ENCODE measurements around the gene PACRG. TPM values are rescaled to one million over a fixed set of nuclear protein-coding genes. Genes with fewer than 3 reads are reported as not detected.
"Not testable (repeated sequence)": the region's sequence is repeated elsewhere in the genome, so short reads cannot be mapped to it uniquely, and the experiment has no call there.

The PACRG gene
- total RNA-seq: not detected

DNA sequence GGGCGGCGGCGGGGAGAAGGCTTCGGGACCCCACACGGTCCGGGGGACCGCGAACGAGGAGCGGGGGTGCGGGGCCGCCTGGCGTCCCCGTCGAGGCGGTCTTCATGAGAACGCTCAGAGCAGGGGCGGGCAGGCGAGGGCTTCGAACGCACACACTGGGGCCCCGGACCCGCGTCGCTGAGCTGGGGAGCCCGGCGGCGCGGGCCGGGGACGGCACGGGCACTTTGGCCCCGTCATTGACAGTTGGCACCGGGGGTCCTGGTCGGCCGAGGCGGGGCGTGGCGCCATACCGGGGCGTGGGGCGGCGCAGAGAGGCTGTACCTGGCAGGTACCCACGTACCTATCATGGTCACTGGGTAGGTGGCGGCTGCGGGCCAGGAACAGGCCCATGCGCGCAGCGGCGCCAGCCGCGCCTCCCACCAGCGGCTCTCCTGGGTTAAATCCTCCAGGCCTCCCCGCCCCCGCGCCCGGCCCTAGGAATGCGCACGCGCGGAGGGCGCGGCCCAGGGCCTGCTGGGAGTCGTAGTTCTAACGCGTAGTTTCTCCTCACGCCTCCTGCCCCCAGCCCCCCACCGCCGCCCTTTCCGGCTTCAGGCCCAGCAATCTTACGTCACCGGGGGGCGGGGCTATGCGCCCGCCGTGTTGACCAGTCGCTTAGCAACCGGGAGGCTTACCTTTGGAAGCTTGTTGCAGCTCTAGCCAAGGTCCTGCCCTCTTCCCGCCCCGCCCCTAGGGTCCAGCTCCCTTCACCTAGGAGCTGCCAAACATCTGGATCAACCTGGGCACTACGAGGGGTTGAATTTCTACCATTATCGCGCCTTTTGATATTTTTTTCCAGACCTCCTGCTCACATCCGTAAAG is at the start of gene PACRG, which contains the start of gene PRKN:
PACRG (plus strand) TSS at position 653 of the 861 bp plus-strand sequence.
PRKN (minus strand) TSS at position 445 of the 861 bp plus-strand sequence.
- DNase-seq: peak; percentile 98 to 99
- Mint-ChIP-seq H3K9me3 (peaks cover 2% of the 10 kb centered on the region in 2 donors), H3K4me3 (peak within 1 kb of the TSS; percentile 89 to 92), H3K27me3 (ENCODE audit: low read depth) (no peaks in the 10 kb centered on the region), H3K36me3 (ENCODE audit: insufficient read depth in 2 of 2) (peaks cover 0 to 3% of the 10 kb centered on the region in 2 donors), H3K4me1 (ENCODE audit: low read depth) (peaks cover 10% of the 10 kb centered on the region), H3K27ac (peak within 1 kb of the TSS; percentile 65)
- ATAC-seq (replicated peaks in 1 of 2): peak; percentile 95 to 96

DNA sequence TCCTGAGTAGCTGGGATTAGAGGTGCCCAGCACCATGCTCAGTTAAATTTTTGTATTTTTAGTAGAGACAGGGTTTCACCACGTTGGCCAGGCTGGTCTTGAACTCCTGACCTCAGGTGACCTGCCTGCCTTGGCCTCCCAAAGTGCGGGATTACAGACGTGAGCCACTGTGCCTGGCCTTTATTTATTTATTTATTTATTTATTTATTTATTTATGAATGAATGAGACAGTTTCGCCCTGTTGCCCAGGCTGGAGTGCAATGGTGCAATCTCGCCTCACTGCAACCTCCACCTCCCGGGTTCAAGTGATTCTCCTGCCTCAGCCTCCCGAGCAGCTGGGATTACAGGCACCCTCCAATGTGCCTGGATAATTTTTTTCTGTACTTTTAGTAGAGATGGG is 48.9 kb upstream of the PACRG start:
- ATAC-seq (replicated peaks in 1 of 2); H3K4me3 Mint-ChIP-seq; H3K36me3 Mint-ChIP-seq (ENCODE audit: insufficient read depth in 2 of 2): not testable (repeated sequence)

DNA sequence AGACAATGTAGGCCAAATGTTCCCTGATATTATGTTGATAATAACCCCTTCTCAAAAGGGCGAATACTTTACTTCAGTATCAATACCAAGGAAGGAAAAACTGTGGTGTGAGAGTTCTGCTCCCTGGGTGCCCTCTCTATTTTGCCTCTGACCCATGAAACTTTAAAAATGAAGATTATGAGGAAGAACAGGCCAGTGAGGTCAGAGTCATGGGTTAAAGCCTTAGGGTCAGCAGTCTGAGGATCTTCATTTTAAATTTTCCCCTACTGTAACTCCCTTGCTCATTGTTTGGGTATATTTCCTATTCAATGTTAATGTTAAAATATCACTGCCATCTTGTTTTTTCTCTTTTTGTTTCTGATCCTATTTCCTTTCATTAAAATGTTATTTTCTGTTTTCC is 48.1 kb upstream of the PACRG start:
- H3K27ac Mint-ChIP-seq: no peak overlapping the region
- no peaks in the 10 kb centered on the region for H3K4me1 Mint-ChIP-seq (ENCODE audit: low read depth)
- ATAC-seq (replicated peaks in 1 of 2) (no peak), DNase-seq (no peak)
- H3K36me3 Mint-ChIP-seq (ENCODE audit: insufficient read depth in 2 of 2): no peaks in the 10 kb centered on the region
- no peaks in the 10 kb centered on the region for H3K27me3 Mint-ChIP-seq (ENCODE audit: low read depth)
- H3K4me3 Mint-ChIP-seq: no peak overlapping the region
- peaks cover 1% of the 10 kb centered on the region in 2 donors for H3K9me3 Mint-ChIP-seq

More for the DNA sequence above, 48.9 kb upstream of the PACRG start:
- not testable (repeated sequence) for H3K9me3 Mint-ChIP-seq; H3K4me1 Mint-ChIP-seq (ENCODE audit: low read depth); H3K27ac Mint-ChIP-seq; DNase-seq; H3K27me3 Mint-ChIP-seq (ENCODE audit: low read depth)

DNA sequence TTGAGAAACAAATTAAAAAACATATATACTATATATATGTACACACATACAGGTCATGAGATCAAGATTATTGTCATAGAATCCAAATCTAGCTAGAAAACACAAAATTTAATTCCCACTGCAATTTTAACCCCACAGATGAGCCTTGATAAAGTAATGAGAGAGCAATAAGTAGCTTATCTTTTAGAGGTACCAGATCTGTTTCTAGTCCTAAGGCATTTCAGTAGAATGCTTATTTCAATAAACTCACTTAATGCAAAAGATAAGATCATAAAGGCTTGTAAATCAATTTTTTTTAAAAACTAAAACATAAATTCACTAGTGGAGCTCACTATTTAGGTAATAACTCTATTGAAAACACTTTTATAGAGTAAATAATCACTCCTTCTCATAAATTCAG is 47.4 kb upstream of the PACRG start:
- no peaks in the 10 kb centered on the region for H3K27me3 Mint-ChIP-seq (ENCODE audit: low read depth)
- no peaks in the 10 kb centered on the region for H3K36me3 Mint-ChIP-seq (ENCODE audit: insufficient read depth in 2 of 2)
- H3K4me3 Mint-ChIP-seq: no peak overlapping the region
- DNase-seq: no peak
- H3K9me3 Mint-ChIP-seq: peaks cover 0 to 1% of the 10 kb centered on the region in 2 donors
- no peak overlapping the region for H3K27ac Mint-ChIP-seq
- ATAC-seq (replicated peaks in 1 of 2): no peak
- H3K4me1 Mint-ChIP-seq (ENCODE audit: low read depth): no peaks in the 10 kb centered on the region

DNA sequence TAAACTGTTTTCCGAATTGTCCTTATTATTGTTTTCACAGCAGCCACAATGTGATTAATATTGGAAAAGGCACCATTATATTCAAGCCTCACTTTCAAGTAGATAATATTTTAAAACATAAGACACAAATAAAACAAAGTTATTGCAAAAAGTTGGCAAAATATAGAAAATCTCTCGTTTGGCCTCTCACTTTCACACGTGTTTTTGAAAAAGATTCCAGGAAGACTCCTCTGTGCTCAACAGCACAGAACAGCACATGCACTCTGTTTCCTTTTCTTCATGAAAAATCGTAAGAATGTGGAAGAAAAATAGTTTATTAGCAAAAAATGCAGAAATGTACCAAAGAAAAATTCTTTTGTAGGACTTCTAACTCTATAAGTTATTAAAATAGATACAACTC is 46.9 kb upstream of the PACRG start:
- no peak overlapping the region for H3K27ac Mint-ChIP-seq
- H3K4me1 Mint-ChIP-seq (ENCODE audit: low read depth): no peaks in the 10 kb centered on the region
- H3K27me3 Mint-ChIP-seq (ENCODE audit: low read depth): no peaks in the 10 kb centered on the region
- peaks cover 0 to 1% of the 10 kb centered on the region in 2 donors for H3K9me3 Mint-ChIP-seq
- H3K4me3 Mint-ChIP-seq: no peak overlapping the region
- H3K36me3 Mint-ChIP-seq (ENCODE audit: insufficient read depth in 2 of 2): no peaks in the 10 kb centered on the region
- ATAC-seq (replicated peaks in 1 of 2) (no peak), DNase-seq (no peak)

DNA sequence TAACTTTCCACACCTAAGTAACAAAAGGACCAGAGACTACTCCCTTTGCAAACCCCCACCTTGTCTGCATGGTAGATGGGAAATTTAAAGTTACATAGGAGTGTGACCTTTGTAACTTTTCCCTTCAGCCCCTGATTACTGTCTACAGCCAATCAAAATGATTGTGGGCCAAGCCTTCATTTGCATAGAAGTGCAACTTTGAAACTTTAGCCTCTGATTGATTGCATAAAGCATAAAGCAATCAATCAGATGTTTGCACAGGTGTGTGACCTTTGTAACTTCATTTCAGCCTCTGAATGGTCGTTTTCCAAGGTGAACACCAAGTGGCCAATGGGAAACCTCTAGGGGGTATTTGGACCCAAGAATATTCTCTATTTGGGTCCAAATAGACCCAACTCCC is 46.3 kb upstream of the PACRG start:
- H3K4me3 Mint-ChIP-seq: no peak overlapping the region
- no peak overlapping the region for H3K27ac Mint-ChIP-seq
- no peaks in the 10 kb centered on the region for H3K4me1 Mint-ChIP-seq (ENCODE audit: low read depth)
- H3K36me3 Mint-ChIP-seq (ENCODE audit: insufficient read depth in 2 of 2): no peaks in the 10 kb centered on the region
- DNase-seq: no peak
- no peaks in the 10 kb centered on the region for H3K27me3 Mint-ChIP-seq (ENCODE audit: low read depth)
- peaks cover 0 to 1% of the 10 kb centered on the region in 2 donors for H3K9me3 Mint-ChIP-seq
- ATAC-seq (replicated peaks in 1 of 2): no peak

DNA sequence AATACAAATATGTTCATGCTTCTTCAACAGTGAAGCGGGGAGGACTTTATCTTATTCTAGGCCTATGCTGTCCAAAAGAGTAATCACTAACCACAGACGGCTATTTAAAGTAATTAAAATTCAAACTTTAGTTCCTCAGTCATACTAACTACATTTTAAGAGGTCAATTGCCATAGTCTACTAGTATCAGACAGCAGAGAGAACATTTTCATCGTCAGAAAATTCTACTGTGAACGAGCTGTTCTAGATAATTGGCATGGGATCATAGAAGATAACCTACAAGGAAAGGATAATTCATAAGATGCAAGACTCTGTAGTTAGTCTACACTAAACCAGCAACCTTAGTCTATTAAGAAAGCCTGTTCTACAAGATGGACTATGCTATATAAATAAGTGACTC is 44.6 kb upstream of the PACRG start:
- no peak for DNase-seq
- H3K27me3 Mint-ChIP-seq (ENCODE audit: low read depth): no peaks in the 10 kb centered on the region
- no peaks in the 10 kb centered on the region for H3K4me1 Mint-ChIP-seq (ENCODE audit: low read depth)
- H3K9me3 Mint-ChIP-seq: peaks cover 0 to 1% of the 10 kb centered on the region in 2 donors
- ATAC-seq (replicated peaks in 1 of 2): no peak
- H3K36me3 Mint-ChIP-seq (ENCODE audit: insufficient read depth in 2 of 2): no peaks in the 10 kb centered on the region
- H3K4me3 Mint-ChIP-seq: no peak overlapping the region
- no peak overlapping the region for H3K27ac Mint-ChIP-seq

DNA sequence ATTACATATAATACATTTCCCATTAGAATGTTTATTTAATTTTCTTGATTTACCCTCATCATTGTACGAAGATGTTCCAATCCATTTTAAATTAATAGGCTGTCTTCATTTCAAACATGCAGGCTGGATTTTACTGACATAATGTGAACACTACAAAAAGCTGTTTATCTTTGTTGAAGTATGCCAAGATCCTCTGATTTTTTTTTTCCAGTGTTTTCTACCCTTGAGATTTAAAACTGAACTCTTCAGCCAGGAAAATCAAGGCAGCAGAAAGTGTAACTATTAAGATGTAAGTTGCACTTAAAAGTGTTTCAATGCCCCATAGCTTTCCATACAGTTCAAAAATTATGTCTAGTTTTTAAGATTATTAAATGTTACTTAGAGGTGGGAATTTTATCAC is 43.7 kb upstream of the PACRG start:
- no peak for ATAC-seq (replicated peaks in 1 of 2)
- Mint-ChIP-seq H3K27ac (no peak overlapping the region), H3K27me3 (ENCODE audit: low read depth) (no peaks in the 10 kb centered on the region)

DNA sequence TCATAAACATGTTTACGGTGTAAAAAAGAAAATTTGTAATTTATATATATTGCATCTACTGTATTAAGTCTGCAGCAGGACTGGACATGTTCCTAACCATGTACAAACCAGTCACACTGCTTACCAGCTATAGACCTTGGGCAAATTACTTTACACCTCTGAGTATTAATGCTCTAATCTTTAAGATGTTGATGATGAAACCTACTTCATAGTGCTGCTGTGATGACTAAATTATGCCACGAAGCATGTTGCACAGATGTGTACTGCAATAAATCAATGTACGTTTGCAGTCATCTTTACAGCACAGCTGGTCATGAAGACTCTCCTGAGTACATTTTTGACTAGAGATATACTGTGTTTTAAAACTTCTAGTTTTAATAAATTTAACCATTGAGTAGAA is 42.8 kb upstream of the PACRG start:
- ATAC-seq (replicated peaks in 1 of 2): no peak
- Mint-ChIP-seq H3K27me3 (ENCODE audit: low read depth) (no peaks in the 10 kb centered on the region), H3K4me1 (ENCODE audit: low read depth) (no peaks in the 10 kb centered on the region), H3K4me3 (no peak overlapping the region), H3K36me3 (ENCODE audit: insufficient read depth in 2 of 2) (no peaks in the 10 kb centered on the region), H3K27ac (no peak overlapping the region), H3K9me3 (peaks cover 0 to 1% of the 10 kb centered on the region in 2 donors)
- DNase-seq: no peak

More for the DNA sequence above, 43.7 kb upstream of the PACRG start:
- Mint-ChIP-seq H3K4me3 (no peak overlapping the region), H3K9me3 (peaks cover 0 to 1% of the 10 kb centered on the region in 2 donors), H3K36me3 (ENCODE audit: insufficient read depth in 2 of 2) (no peaks in the 10 kb centered on the region), H3K4me1 (ENCODE audit: low read depth) (no peaks in the 10 kb centered on the region)
- DNase-seq: no peak

DNA sequence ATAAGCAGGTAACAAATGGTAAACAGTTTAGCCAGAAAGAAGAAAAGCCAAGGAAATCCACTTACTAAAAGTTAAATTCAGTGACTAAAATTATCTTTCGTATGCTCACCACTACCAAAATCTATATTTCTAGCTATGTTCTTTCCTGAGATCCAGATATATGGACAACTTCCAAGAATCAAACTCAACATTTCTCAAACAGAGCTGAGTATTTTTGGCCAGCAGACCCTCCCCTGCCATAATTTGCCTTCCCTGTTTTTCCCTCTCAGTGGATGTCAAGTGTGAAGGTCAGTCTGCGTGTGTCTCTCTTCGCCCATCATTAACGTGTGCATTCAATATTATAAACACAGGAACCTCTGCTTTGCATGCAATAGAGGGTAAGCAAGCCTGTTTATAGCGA is 42.2 kb upstream of the PACRG start:
- Mint-ChIP-seq H3K4me1 (ENCODE audit: low read depth) (peaks cover 5% of the 10 kb centered on the region), H3K36me3 (ENCODE audit: insufficient read depth in 2 of 2) (no peaks in the 10 kb centered on the region), H3K27me3 (ENCODE audit: low read depth) (no peaks in the 10 kb centered on the region), H3K4me3 (no peak overlapping the region), H3K9me3 (peaks cover 0 to 1% of the 10 kb centered on the region in 2 donors), H3K27ac (no peak overlapping the region)
- DNase-seq (no peak), ATAC-seq (replicated peaks in 1 of 2) (no peak)

DNA sequence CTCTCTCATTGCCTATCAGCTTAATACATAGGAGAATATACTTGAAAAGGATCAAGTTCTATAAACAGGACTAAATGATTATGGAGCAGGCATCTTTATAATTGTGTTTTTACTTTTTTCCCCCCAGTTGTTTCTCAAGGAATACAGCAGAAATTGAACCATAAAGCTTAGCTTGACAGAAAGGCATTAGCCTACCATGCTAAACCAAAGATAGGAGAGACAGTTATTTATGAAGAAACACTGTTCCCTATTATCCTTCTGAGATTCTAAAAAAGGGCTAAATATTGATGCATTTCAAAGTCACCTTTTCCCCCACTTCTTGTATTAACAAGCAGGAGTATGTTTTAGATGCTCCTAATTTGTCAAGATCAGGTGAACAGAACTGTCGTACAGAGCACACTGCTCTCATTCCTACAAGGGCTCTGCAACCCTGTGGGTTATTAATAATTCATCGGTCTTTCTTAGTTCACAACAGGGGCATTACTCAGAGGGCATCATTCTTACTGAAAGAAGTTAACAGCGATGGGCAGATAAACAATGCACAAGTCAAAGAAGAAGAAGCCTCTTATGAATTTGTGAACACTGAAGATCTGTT is 38.9 kb upstream of the PACRG start:
- H3K27me3 Mint-ChIP-seq (ENCODE audit: low read depth): no peaks in the 10 kb centered on the region
- no peak overlapping the region for H3K4me3 Mint-ChIP-seq
- peaks cover 5% of the 10 kb centered on the region for H3K4me1 Mint-ChIP-seq (ENCODE audit: low read depth)
- DNase-seq (no peak), ATAC-seq (replicated peaks in 1 of 2) (no peak)
- H3K36me3 Mint-ChIP-seq (ENCODE audit: insufficient read depth in 2 of 2): no peaks in the 10 kb centered on the region
- no peak overlapping the region for H3K27ac Mint-ChIP-seq
- no peaks in the 10 kb centered on the region for H3K9me3 Mint-ChIP-seq

DNA sequence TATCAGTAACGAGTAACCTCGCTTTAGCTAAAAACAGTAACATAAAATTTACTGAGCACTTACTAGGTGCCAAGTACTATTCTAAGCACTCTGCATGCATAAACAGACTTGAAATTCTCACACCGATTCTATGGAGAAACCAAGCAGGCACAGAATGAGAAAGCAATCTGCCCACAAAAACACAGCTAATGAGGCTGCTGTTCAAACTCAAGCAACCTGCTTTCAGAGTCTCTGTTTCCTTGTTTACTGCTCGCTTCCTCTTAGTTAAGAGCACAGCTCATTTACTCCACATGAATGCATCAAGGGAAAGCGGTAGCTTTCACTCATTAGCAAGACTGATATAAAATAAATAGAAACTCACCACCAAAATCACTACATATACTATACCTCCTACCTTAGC is 37.6 kb upstream of the PACRG start:
- H3K4me3 Mint-ChIP-seq: no peak overlapping the region
- no peak for ATAC-seq (replicated peaks in 1 of 2)
- no peak for DNase-seq
- no peaks in the 10 kb centered on the region for H3K9me3 Mint-ChIP-seq
- H3K36me3 Mint-ChIP-seq (ENCODE audit: insufficient read depth in 2 of 2): no peaks in the 10 kb centered on the region
- no peak overlapping the region for H3K27ac Mint-ChIP-seq
- H3K27me3 Mint-ChIP-seq (ENCODE audit: low read depth): no peaks in the 10 kb centered on the region
- H3K4me1 Mint-ChIP-seq (ENCODE audit: low read depth): peaks cover 5% of the 10 kb centered on the region

DNA sequence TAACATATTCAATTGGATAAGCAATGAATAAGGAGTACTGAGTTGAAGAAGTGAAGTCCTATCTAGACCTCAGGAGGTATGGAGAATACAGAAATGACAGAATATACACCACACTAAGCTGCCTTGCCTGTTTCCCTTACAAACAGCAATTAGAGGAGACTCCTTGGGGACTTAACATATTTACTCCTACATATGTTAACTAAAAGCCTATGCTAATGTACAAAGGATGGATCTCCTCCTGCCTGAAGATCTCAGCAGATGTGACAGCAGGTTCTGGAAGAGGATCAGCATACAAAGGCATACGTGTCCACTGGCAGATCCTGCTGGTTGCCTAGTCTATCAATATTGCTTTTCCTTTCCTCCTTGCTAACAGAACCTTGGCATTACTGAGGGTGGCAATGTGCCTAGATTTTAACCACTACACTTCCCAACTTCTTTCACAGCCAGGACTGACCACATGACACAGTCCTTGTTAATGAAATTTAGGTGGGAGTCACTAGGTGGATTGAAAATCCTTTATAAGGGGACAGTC is 29.8 kb upstream of the PACRG start:
- no peaks in the 10 kb centered on the region for H3K36me3 Mint-ChIP-seq (ENCODE audit: insufficient read depth in 2 of 2)
- ATAC-seq (replicated peaks in 1 of 2) (no peak), DNase-seq (no peak)
- H3K4me3 Mint-ChIP-seq: no peak overlapping the region
- no peaks in the 10 kb centered on the region for H3K27me3 Mint-ChIP-seq (ENCODE audit: low read depth)
- H3K9me3 Mint-ChIP-seq: peaks cover 0 to 2% of the 10 kb centered on the region in 2 donors
- no peak overlapping the region for H3K27ac Mint-ChIP-seq
- H3K4me1 Mint-ChIP-seq (ENCODE audit: low read depth): no peaks in the 10 kb centered on the region
